Heart left ventricle (tissue), 16 donors: ENCODE data around the gene ITPR2. TPM values are rescaled to one million over a fixed set of nuclear protein-coding genes. Genes with fewer than 3 reads are reported as not detected.
A peak's percentile ranks its signal among the peaks of the same experiment; 100 is the strongest.
"Not testable (repeated sequence)": the region's sequence is repeated elsewhere in the genome, so short reads cannot be mapped to it uniquely, and the experiment has no call there.

Experiments used
- ATAC-seq, 4 donors: fragments of 200-7000 bp; cut with Tn5 transposase; one replicate each; pipeline ENCODE4 v1.9.1; 2020 to 2022; ENCODE audit warnings: moderate library complexity in 4 of 4, mild to moderate bottlenecking in 3 of 4, moderate number of reproducible peaks in 1 of 4
- DNase-seq, 5 donors: peaks; one replicate each; pipeline ENCODE4 v3.0.0-alpha.2; 2020
- H3K27ac ChIP-seq, 12 donors: fragments of 200-600 bp; sonication (generic) in 4 of 12; one replicate each; pipeline versions ENCODE4 v1.5.0 to v1.8.0; 2016 to 2022; ENCODE audit warnings: mild to moderate bottlenecking in 2 of 12
- H3K27me3 ChIP-seq, 9 donors: fragments of 200-600 bp; sonication (generic) in 2 of 9; one replicate each; pipeline versions ENCODE4 v1.5.1 to v1.8.0; 2016 to 2022; ENCODE audit warnings: mild to moderate bottlenecking in 3 of 9
- H3K36me3 ChIP-seq, 9 donors: fragments of 200-600 bp; sonication (generic) in 2 of 9; one replicate each; pipeline versions ENCODE4 v1.5.0 to v1.8.0; 2018 to 2022; ENCODE audit warnings: mild to moderate bottlenecking in 2 of 9
- H3K4me1 ChIP-seq, 12 donors: fragments of 200-600 bp; sonication (generic) in 4 of 12; one replicate each; pipeline versions ENCODE4 v1.5.0 to v1.8.0; 2016 to 2022; ENCODE audit warnings: mild to moderate bottlenecking in 3 of 12
- H3K4me3 ChIP-seq, 12 donors: fragments of 200-600 bp; sonication (generic) in 4 of 12; one replicate each; pipeline versions ENCODE4 v1.5.0 to v1.8.0; 2017 to 2022; ENCODE audit warnings: mild to moderate bottlenecking in 9 of 12, moderate library complexity in 4 of 12
- H3K9me3 ChIP-seq, 12 donors: fragments of 200-600 bp; sonication (generic) in 4 of 12; one replicate each; pipeline versions ENCODE4 v1.5.0 to v1.8.0; 2016 to 2022; ENCODE audit warnings: mild to moderate bottlenecking in 1 of 12
- CTCF ChIP-seq, 12 donors: fragments of 200-600 bp; sonication (generic) in 4 of 12; IDR thresholded peaks; one replicate each; pipeline versions ENCODE4 v1.5.0 to v1.8.0; 2018 to 2022; ENCODE audit warnings: antibody characterized with exemption in 12 of 12, mild to moderate bottlenecking in 5 of 12
- POLR2A ChIP-seq, 2 donors: fragments of 450-650 bp; IDR thresholded peaks; one replicate each; pipeline ENCODE4 v1.6.1; 2017; ENCODE audit warnings: antibody characterized with exemption in 2 of 2, mild to moderate bottlenecking in 2 of 2, moderate library complexity in 2 of 2
- WGBS, 4 donors: extraction: QIAGEN DNeasy Blood & Tissue Kit in 2 of 4; methylation state at CpG; one replicate each; pipeline versions ENCODE4 v1.1.5 to v1.1.7; 2013 to 2018; 5-methylcytosine and 5-hydroxymethylcytosine counted together
- intact Hi-C, 10 donors: fragments of 100-400 bp; cut with DNase I; formaldehyde crosslinking; loops; one replicate each; pipeline versions ENCODE4 v1.11.1 to v1.14.2; 2022
- polyA plus RNA-seq, 2 donors: library from polyadenylated mRNA; stranded (reverse); fragments of 200-250 nt; gene quantifications; one replicate each; pipeline ENCODE4 v1.2.3, GENCODE V29; 2013
- total RNA-seq, 9 donors: library from RNA; depleted of rRNA in 2 of 9; stranded (reverse); fragments of >200 nt in 2 of 9; fragmentation: NEBNext Ultra II Directional in 3 of 9; extraction: Animal tissue kit (Norgen Biotek cat#: 25700) in 3 of 9; gene quantifications; one replicate each; pipeline versions ENCODE4 v1.1.0 to v1.2.4, GENCODE V29; 2016 to 2023
- donor health status: ischemic (EF 13 %, LVEDD 7.1; RV severe dilation, severe dysfunction).
- donor health status: healthy with polysubstance abuse.
- donor health status: DM: no; HTN: yes; CAD: no.
- donor health status: DM: no; HTN: no; CAD: no.
- donor health status: ischemic (EF 25% LVEDD 6.9; RV normal size, moderate dysfunction).
- donor health status: ischemic (EF 25% LVEDD 5.7; RV mildly dilated, moderate dysfunction).
- donor health status: healthy.
- donor health status: DM: yes; HTN: yes; CAD: no.
- donor health status: ischemic (EF 35%, LVEDD 5.7; RV mildly dilated, moderate dysfunction).
- donor health status: nonischemic (EF 11% LVEDD 7.7; RV severe dilation, severe dysfunction).
- donor health status: DM: yes; HTN: yes; CAD: no.
- donor health status: PGD.
- donor health status: ischemic (EF 29% LVEDD 5.4; RV normal size, mild dysfunction).
- donor health status: nonischemic (EF 23%, LVEDD 6.1; RV moderate dilation, normal function).

ITPR2 gene
- total and polyA plus RNA-seq, 11 donors = 3.4 to 45.6 (median 11.8) TPM

- intact Hi-C loops = loop anchor here in 6 of 10 donors (5.0 to 10.0 kb wide), 6 partner anchors 177 to 320 kb away; partner anchors contain the start of gene BHLHE41 (in 1 of the 6)
- Histone ChIP-seq H3K4me1 (no peaks in the 10 kb centered on the region), H3K27ac (no peak overlapping the region), H3K4me3 (no peak overlapping the region), H3K36me3 (peaks cover 0 to 24% (median 6%) of the 10 kb centered on the region in 9 donors), H3K9me3 (no peaks in the 10 kb centered on the region), H3K27me3 (no peaks in the 10 kb centered on the region)
- TF ChIP-seq POLR2A (IDR thresholded peaks at IDR 0.05) (no peak), CTCF (IDR thresholded peaks at IDR 0.05) (no peak)
- no peak for ATAC-seq
- WGBS, 4 donors = 95 to 100% (median 99%) methylated on average over 1 of the region's 1 CpG
- no peak for DNase-seq
These were observed 398.0 kb downstream of the ITPR2 start for GRCh38 chr12:26435069-26435404.

- no peak for DNase-seq
- H3K36me3 ChIP-seq = peaks cover 0 to 19% (median 6%) of the 10 kb centered on the region in 9 donors
- no peak overlapping the region for H3K4me3 ChIP-seq
- no peaks in the 10 kb centered on the region for H3K27me3 ChIP-seq
- H3K27ac ChIP-seq = no peak overlapping the region
- H3K4me1 ChIP-seq = no peaks in the 10 kb centered on the region
- H3K9me3 ChIP-seq = no peaks in the 10 kb centered on the region
- TF ChIP-seq CTCF (IDR thresholded peaks at IDR 0.05) (peak; percentile 49 to 71 (median 62)), POLR2A (IDR thresholded peaks at IDR 0.05) (no peak)
- ATAC-seq = peak; percentile 58 to 76 (median 64)
- intact Hi-C loops = loop anchor here in 7 of 10 donors (5.0 to 10.0 kb wide), 7 partner anchors 178 to 320 kb away; partner anchors contain the start of gene BHLHE41 (in 1 of the 7)
- WGBS, 4 donors = 81 to 82% (median 81%) methylated on average over 4 of the region's 4 CpGs
These were observed 398.5 kb downstream of the ITPR2 start for GRCh38 chr12:26434299-26435068.

GRCh38 chr12:26433701-26434100 is 399.3 kb downstream of the ITPR2 start:
- H3K36me3 ChIP-seq = peaks cover 0 to 17% (median 4%) of the 10 kb centered on the region in 9 donors
- not testable (repeated sequence) for H3K4me1 ChIP-seq, H3K27ac ChIP-seq, H3K27me3 ChIP-seq, H3K9me3 ChIP-seq, ATAC-seq, DNase-seq, H3K4me3 ChIP-seq
- 71 to 83% (median 79%) methylated on average over 1 of the region's 1 CpG for WGBS, 4 donors
- intact Hi-C loops = loop anchor here in 6 of 10 donors (5.0 to 10.0 kb wide), 6 partner anchors 179 to 319 kb away; partner anchors contain the start of gene BHLHE41 (in 1 of the 6)

GRCh38 chr12:26431211-26431610 is 401.8 kb downstream of the ITPR2 start:
- Histone ChIP-seq H3K36me3 (peaks cover 0 to 9% (median 0%) of the 10 kb centered on the region in 9 donors), H3K27me3 (no peaks in the 10 kb centered on the region), H3K4me1 (peaks cover 0 to 5% (median under 1%) of the 10 kb centered on the region in 12 donors), H3K4me3 (no peak overlapping the region), H3K27ac (no peak overlapping the region), H3K9me3 (no peaks in the 10 kb centered on the region)
- ATAC-seq (no peak), DNase-seq (no peak)
- intact Hi-C loops = loop anchor here in 6 of 10 donors (5.0 to 10.0 kb wide), 6 partner anchors 181 to 316 kb away; partner anchors contain the start of gene BHLHE41 (in 1 of the 6)
- TF ChIP-seq CTCF (IDR thresholded peaks at IDR 0.05) (no peak), POLR2A (IDR thresholded peaks at IDR 0.05) (no peak)
- WGBS, 4 donors = 45 to 49% (median 46%) methylated on average over 3 of the region's 3 CpGs

- H3K9me3 ChIP-seq, H3K27me3 ChIP-seq, H3K4me3 ChIP-seq, ATAC-seq, H3K27ac ChIP-seq, H3K36me3 ChIP-seq, DNase-seq: not testable (repeated sequence)
- intact Hi-C loops = loop anchor here in 6 of 10 donors (5.0 to 10.0 kb wide), 6 partner anchors 182 to 316 kb away; partner anchors contain the start of gene BHLHE41 (in 1 of the 6)
- H3K4me1 ChIP-seq = peaks cover 0 to 11% (median 3%) of the 10 kb centered on the region in 12 donors
These were observed 402.4 kb downstream of the ITPR2 start for GRCh38 chr12:26430596-26430995.
